Jurkat, Clone E6-1 (cell line): Measurements from ENCODE around the gene ANKRD26.

ENCODE experiments used
- DNase-seq: peaks from one replicate; pipeline ENCODE4 v3.0.0-alpha.2; 2011; ENCODE audit warnings: low read depth, low spot score
- H3K4me3 ChIP-seq: 2 replicates; pipeline ENCODE4 v1.5.1; 2011; ENCODE audit warnings: mild to moderate bottlenecking, low read length, control low read depth, moderate library complexity

The ANKRD26 gene

GRCh38 chr10:27030060-27030459 lies 70.2 kb downstream of the ANKRD26 start:
- DNase-seq: no peak
- no peak overlapping the region for H3K4me3 ChIP-seq

DNA sequence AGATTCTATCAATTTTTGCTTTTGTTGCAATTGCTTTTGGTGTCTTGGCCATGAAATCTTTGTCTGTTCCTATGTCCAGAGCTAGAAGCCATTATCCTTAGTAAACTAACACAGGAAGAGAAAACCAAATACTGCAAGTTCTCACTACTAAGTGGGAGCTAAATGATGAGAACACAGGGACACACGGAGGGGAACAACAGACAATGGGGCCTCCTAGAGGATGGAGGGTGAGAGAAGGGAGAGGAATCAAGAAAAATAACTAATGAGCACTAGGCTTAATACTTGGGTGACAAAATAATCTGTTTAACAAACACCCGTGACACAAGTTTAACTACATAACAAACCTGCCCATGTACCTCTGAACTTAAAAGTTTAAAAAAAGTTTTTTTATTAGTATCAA lies 78.2 kb downstream of the ANKRD26 start:
- DNase-seq: no peak
- no peak overlapping the region for H3K4me3 ChIP-seq

DNA sequence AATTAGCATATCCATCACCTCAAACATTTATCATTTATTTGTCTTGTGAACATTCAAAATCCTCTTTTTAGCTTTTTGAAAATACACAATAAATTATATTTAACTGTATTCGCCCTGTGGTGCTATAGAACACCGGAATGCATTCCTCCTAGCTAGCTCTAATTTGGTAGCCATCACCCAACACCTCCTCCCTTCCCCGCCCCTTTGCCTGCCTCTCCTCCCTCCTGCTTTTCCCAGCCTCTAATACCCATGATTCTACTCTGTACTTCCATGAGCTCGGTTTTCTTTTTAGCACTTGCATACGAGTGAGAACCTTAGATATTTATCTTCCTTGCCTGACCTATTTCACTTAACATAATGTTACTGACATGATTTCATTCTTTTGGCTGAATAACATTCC lies 80.1 kb downstream of the ANKRD26 start:
- no peak for DNase-seq
- no peak overlapping the region for H3K4me3 ChIP-seq

- no peak for DNase-seq
Observed at GRCh38 chr10:27019827-27020226, 80.5 kb downstream of the ANKRD26 start.

DNA sequence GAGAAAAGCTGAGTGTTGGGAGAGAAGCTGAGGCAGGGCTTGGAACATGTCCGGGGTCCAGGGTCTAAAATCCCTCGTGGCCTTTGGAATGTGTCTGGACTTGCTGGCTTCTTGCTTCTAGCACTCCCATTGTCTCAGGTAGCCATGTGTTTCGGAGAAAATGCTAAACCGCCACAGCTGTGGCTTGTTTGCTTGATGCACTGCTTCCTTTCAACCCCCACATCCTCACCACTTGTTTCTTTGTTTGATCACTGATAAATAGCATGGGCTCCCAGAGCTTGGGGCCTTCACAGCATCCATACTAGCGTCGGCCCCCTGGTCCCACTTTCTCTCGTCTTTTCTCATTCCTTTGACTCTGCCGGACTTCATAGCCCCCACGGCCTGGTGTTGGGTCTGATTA lies 102.7 kb downstream of the ANKRD26 start:
- H3K4me3 ChIP-seq: no peak overlapping the region
- peak; percentile 44 for DNase-seq

More at GRCh38 chr10:27019827-27020226, 80.5 kb downstream of the ANKRD26 start:
- H3K4me3 ChIP-seq: no peak overlapping the region

- DNase-seq: no peak
- no peak overlapping the region for H3K4me3 ChIP-seq
Observed at GRCh38 chr10:26994743-26995142, 105.6 kb downstream of the ANKRD26 start.

DNA sequence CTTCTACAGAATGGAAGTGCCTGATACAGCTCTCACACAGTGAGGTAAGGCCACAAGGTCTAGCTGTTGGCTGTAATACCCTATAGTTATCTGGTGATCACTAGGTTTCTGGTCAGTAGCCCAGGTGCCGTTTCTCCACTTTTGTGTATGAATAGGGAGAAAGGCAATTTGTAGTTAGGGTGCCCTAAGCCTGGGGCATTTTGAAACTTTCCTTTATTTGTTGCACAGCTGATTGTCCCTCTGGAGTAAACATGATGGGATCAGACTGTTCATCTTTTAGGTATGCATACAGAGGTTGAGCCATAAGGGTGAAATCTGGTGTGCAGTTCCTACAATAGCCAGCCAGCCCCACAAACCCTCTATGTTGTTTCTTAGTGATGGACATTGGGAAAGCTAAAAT lies 112.4 kb downstream of the ANKRD26 start:
- no peak overlapping the region for H3K4me3 ChIP-seq
- DNase-seq: no peak

DNA sequence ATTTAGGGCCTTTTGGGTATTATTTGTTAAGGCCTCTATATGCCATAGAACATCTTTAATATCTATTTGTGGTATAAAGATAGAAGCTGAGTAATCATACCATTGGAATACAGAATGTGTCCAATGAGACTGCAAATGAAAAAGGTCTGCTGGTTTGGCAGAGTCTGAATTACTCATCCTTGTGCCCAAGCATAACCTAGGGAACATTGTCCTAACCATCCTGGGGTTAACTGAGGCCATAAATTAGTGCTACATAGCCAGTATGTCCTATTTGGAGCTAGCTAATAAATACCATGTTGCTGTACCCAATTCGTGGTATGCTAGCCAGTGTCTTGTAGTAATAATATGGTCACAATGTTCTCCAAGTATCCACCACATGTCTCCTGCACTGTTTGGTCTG lies 117.1 kb downstream of the ANKRD26 start:
- no peak for DNase-seq
- no peak overlapping the region for H3K4me3 ChIP-seq

DNA sequence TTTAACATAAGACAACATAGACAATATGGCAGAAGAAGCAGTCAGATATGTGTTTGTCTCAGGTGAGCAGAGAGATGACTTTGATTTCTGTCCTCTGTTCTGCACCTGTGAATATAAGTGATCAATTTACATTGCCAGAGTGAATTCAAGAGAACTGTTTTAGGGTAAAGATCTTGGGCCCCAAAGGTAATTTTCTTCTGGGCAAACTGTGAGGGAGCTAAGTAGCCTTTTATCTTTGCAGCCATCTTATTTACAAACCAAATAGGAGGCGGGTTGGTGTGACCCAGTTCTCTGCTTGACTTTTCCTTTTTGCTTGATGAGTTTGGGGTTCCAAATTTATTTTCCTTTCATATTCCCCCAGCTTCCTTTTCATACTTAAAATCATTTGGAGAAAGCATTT lies 118.2 kb downstream of the ANKRD26 start:
- DNase-seq: no peak
- no peak overlapping the region for H3K4me3 ChIP-seq

DNA sequence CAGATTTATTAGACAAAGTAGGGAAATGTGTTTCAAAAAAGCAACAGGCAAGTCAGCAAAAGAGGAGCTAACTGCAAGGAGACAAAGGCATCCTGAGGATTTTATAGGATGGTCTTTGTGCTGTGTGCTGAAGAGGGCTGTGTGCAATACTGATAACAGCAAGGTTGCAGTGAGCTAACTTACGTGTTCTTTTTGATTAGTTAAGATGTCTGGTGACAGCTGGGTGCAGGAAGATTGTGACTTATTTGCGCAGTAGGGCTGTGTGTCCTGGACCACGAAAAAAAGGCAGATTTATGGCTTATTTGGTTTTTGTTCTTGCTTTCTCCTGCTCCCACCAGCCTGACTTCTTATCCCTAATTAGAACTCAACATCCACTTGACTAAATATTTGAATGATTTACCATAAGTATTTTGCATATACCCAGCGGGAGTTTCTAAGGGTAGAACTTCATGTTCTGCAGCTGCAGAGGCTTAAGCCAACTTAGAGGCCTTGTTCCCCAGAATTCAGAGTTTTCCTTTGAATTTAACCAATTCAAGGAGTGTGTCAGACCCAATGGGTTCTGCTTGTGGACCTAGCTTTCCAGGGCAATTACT lies 119.0 kb downstream of the ANKRD26 start:
- DNase-seq: no peak
- no peak overlapping the region for H3K4me3 ChIP-seq

GRCh38 chr10:26978519-26978918 lies 121.8 kb downstream of the ANKRD26 start:
- DNase-seq: no peak
- no peak overlapping the region for H3K4me3 ChIP-seq

GRCh38 chr10:26977635-26978034 lies 122.7 kb downstream of the ANKRD26 start:
- H3K4me3 ChIP-seq: no peak overlapping the region
- DNase-seq: no peak

- H3K4me3 ChIP-seq: no peak overlapping the region
- DNase-seq: no peak
Observed at GRCh38 chr10:26970667-26971066, 129.6 kb downstream of the ANKRD26 start.

- no peak for DNase-seq
- H3K4me3 ChIP-seq: no peak overlapping the region
Observed at GRCh38 chr10:26969145-26969926, 131.0 kb downstream of the ANKRD26 start.

DNA sequence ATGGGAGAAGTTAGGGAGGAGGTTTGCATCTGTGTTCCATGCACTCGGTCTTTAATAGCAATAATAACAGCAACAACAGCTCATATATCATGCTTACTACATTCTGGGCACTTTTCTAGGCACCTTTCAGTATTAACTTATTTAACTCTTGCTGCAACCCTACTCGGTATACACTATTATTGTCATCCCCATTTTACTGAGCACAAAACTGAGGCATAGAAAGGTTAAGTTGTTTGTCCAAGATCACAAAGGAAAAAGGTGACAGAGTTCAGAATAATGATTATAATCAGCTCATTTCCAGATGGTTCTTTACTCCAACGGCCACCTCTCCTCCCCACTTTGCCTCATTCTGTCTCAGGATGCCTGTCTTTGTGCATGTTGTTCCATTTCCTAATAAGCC lies 137.5 kb downstream of the ANKRD26 start:
- DNase-seq: no peak
- no peak overlapping the region for H3K4me3 ChIP-seq

DNA sequence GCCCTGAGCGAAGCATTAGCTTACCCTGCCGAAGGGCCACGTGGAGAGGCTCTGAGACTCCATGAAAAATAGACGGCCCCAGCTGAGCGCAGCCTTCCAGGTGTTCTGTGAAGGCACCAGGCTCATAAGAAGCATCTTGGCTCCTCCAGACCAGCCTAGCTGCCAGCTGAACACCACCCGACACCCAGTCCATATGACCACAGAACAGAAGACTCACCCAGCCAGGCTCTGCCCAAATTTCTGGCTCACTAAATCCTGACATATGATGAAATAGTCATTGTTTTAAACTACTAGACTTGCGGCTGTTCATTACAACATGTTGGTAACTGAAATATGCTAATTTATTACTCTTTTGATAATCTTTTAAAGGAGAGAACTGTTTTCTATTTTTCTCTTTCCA lies 140.0 kb downstream of the ANKRD26 start:
- DNase-seq: no peak

DNA sequence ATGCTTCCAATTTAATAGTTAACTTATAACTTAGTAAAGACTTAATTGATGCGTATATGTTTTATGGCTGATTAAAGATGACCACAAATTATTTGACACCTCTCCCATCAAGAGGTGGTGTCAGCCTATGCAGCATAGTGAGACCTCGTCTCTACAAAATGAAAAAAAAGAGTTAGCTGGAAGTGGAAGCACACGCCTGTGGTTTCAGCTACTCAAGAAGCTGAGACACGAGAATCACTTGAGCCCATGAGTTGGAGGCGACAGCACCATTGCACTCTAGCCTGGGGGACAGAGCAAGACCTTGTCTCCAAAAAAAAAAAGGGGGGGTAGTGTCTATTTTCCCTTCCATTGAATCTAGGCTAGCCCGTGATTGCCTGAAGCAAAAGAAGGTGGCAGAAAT lies 140.5 kb downstream of the ANKRD26 start:
- H3K4me3 ChIP-seq: no peak overlapping the region
- DNase-seq: no peak

More for the DNA sequence above, 140.0 kb downstream of the ANKRD26 start:
- no peak overlapping the region for H3K4me3 ChIP-seq
